SK-N-SH (cell line): Measurements from ENCODE around the gene PRKG1. TPM values are rescaled to one million over a fixed set of nuclear protein-coding genes. Genes with fewer than 3 reads are reported as not detected.

Experiments
- CTCF ChIA-PET: fragments of 300-600, 350-600 bp; formaldehyde crosslinking; extraction: SDS; loops from one replicate; lab custom pipeline; 2021; lab: Yijun Ruan, JAX
- POLR2A ChIA-PET: fragments of 350-600 bp; sonication (Branson Sonifier 250); formaldehyde crosslinking; extraction: SDS; loops from one replicate; lab custom pipeline; 2020; ENCODE audit warnings: antibody characterized with exemption, inconsistent platforms; lab: Yijun Ruan, JAX
- DNase-seq: peaks from one replicate; pipeline ENCODE4 v3.0.0; 2012
- H2AFZ ChIP-seq: fragments of 200-600 bp; sonication (generic); 2 replicates; pipeline ENCODE4 v1.8.1; 2016; ENCODE audit warnings: antibody characterized with exemption, mild to moderate bottlenecking, low read depth
- H3F3A ChIP-seq: fragments of 200-600 bp; sonication (generic); replicated peaks from 2 replicates; pipeline ENCODE3; 2016; ENCODE audit warnings: antibody characterized with exemption, mild to moderate bottlenecking; ENCODE audit not compliant: insufficient read depth
- H3K27ac ChIP-seq, 2 experiments: fragments of 200-500 bp in 1 of 2; fragments of 200-600 bp in 1 of 2; sonication (Bioruptor generic) in 1 of 2; sonication (generic), shearing (Covaris generic) in 1 of 2; 2 replicates each; pipeline versions ENCODE4 v1.5.1 to v1.6.1; 2014 to 2016; ENCODE audit warnings: low read depth in 2 of 2, inconsistent platforms in 1 of 2, low read length in 1 of 2, mild to moderate bottlenecking in 1 of 2, mixed read lengths in 1 of 2
- H3K27me3 ChIP-seq: fragments of 200-600 bp; sonication (generic), shearing (Covaris generic); 2 replicates; pipeline ENCODE4 v1.6.1; 2016; ENCODE audit warnings: mixed run types; ENCODE audit not compliant: insufficient read depth
- H3K36me3 ChIP-seq, 2 experiments: fragments of 200-500 bp in 1 of 2; fragments of 200-600 bp in 1 of 2; sonication (Bioruptor generic) in 1 of 2; sonication (generic) in 1 of 2; replicated peaks in 1 of 2; 2 replicates each; pipeline versions ENCODE3 to v1.5.1; 2014 to 2016; ENCODE audit warnings: low read length in 1 of 2, mild to moderate bottlenecking in 1 of 2; ENCODE audit not compliant: insufficient read depth in 2 of 2, control insufficient read depth in 1 of 2
- H3K4me1 ChIP-seq, 2 experiments: fragments of 200-500 bp in 1 of 2; fragments of 200-600 bp in 1 of 2; sonication (Bioruptor generic) in 1 of 2; sonication (generic), shearing (Covaris generic) in 1 of 2; 2 replicates each; pipeline versions ENCODE4 v1.5.1 to v1.6.1; 2014 to 2016; ENCODE audit warnings: low read depth in 1 of 2, low read length in 1 of 2, mixed run types in 1 of 2; ENCODE audit not compliant: insufficient read depth in 2 of 2, control insufficient read depth in 1 of 2
- H3K4me2 ChIP-seq: fragments of 200-600 bp; sonication (generic), shearing (Covaris generic); 2 replicates; pipeline ENCODE4 v1.6.1; 2017; ENCODE audit warnings: mixed run types
- H3K4me3 ChIP-seq, 2 experiments: fragments of 200-500 bp in 1 of 2; fragments of 200-600 bp in 1 of 2; sonication (Bioruptor generic) in 1 of 2; sonication (generic), shearing (Covaris generic) in 1 of 2; 2 replicates each; pipeline versions ENCODE4 v1.5.1 to v1.8.1; 2014 to 2016; ENCODE audit warnings: low read depth in 2 of 2, inconsistent platforms in 1 of 2, low read length in 1 of 2, mild to moderate bottlenecking in 1 of 2, mixed read lengths in 1 of 2, moderate library complexity in 1 of 2
- H3K79me2 ChIP-seq: fragments of 200-600 bp; sonication (generic); 2 replicates; pipeline ENCODE4 v1.8.1; 2017; ENCODE audit warnings: mild to moderate bottlenecking; ENCODE audit not compliant: insufficient read depth
- H3K9ac ChIP-seq: fragments of 200-600 bp; sonication (generic); 2 replicates; pipeline ENCODE4 v1.6.1; 2017; ENCODE audit warnings: mixed run types
- H3K9me2 ChIP-seq: fragments of 200-600 bp; sonication (generic); 2 replicates; pipeline ENCODE4 v1.6.1; 2017; ENCODE audit warnings: mixed run types
- H3K9me3 ChIP-seq: fragments of 200-600 bp; sonication (generic); 2 replicates; pipeline ENCODE4 v1.6.1; 2017; ENCODE audit warnings: mixed run types, mild to moderate bottlenecking, moderate library complexity
- H4K20me1 ChIP-seq: fragments of 200-600 bp; sonication (generic); 2 replicates; pipeline ENCODE4 v1.6.1; 2017; ENCODE audit warnings: mild to moderate bottlenecking, mixed run types; ENCODE audit not compliant: insufficient read depth
- ELF1 ChIP-seq: IDR thresholded peaks from 2 replicates; pipeline ENCODE4 v1.4.0; 2012
- EZH2phosphoT487 ChIP-seq: fragments of 200-600 bp; sonication (generic); IDR thresholded peaks from 2 replicates; pipeline ENCODE4 v1.6.1; 2017; ENCODE audit warnings: low read depth, mixed run types, mild to moderate bottlenecking, antibody characterized with exemption, moderate library complexity, borderline replicate concordance
- FOXM1 ChIP-seq: IDR thresholded peaks from 2 replicates; pipeline ENCODE4 v1.4.0; 2012; ENCODE audit warnings: low read depth, mild to moderate bottlenecking
- IRF3 ChIP-seq: fragments of 150-350 bp; IDR thresholded peaks from 2 replicates; pipeline ENCODE4 v1.6.1; 2016; ENCODE audit warnings: mild to moderate bottlenecking, low read depth, low read length
- MAX ChIP-seq: IDR thresholded peaks from 2 replicates; pipeline ENCODE4 v1.4.0; 2012; ENCODE audit warnings: low read depth
- MEF2A ChIP-seq: IDR thresholded peaks from 2 replicates; pipeline ENCODE4 v1.4.0; 2012; ENCODE audit warnings: low read depth, borderline replicate concordance
- NFIC ChIP-seq: IDR thresholded peaks from 2 replicates; pipeline ENCODE4 v1.4.0; 2012; ENCODE audit warnings: borderline replicate concordance
- POLR2AphosphoS5 ChIP-seq: IDR thresholded peaks from 2 replicates; pipeline ENCODE4 v1.6.1; 2012; ENCODE audit warnings: low read depth, low read length
- REST ChIP-seq: IDR thresholded peaks from 2 replicates; pipeline ENCODE4 v1.6.1; 2012; ENCODE audit warnings: mild to moderate bottlenecking, low read depth, low read length, moderate library complexity
- RFX5 ChIP-seq: IDR thresholded peaks from 2 replicates; pipeline ENCODE4 v1.6.1; 2012; ENCODE audit warnings: mild to moderate bottlenecking, improper control_type of control experiment, low read length
- SIN3A ChIP-seq: IDR thresholded peaks from 2 replicates; pipeline ENCODE4 v1.6.1; 2012; ENCODE audit warnings: low read depth, mild to moderate bottlenecking, low read length, moderate library complexity, borderline replicate concordance
- TAF1 ChIP-seq: IDR thresholded peaks from 2 replicates; pipeline ENCODE4 v1.6.1; 2012; ENCODE audit warnings: low read depth, mild to moderate bottlenecking, low read length, moderate library complexity, borderline replicate concordance
- TCF12 ChIP-seq: IDR thresholded peaks from 2 replicates; pipeline ENCODE4 v1.4.0; 2012
- USF1 ChIP-seq: IDR thresholded peaks from 2 replicates; pipeline ENCODE4 v1.4.0; 2012; ENCODE audit warnings: low read depth, borderline replicate concordance
- USF2 ChIP-seq: fragments of 150-350 bp; IDR thresholded peaks from 2 replicates; pipeline ENCODE4 v1.6.1; 2017; ENCODE audit warnings: antibody characterized with exemption, low read length, low read depth, borderline replicate concordance
- YY1 ChIP-seq: IDR thresholded peaks from 2 replicates; pipeline ENCODE4 v1.4.0; 2012; ENCODE audit warnings: low read depth, mild to moderate bottlenecking
- WGBS: methylation state at CpG from one replicate; pipeline ENCODE4 v1.1.6; 2017; ENCODE audit warnings: low lambda C conversion rate; 5-methylcytosine and 5-hydroxymethylcytosine counted together
- polyA plus RNA-seq, 3 experiments: library from polyadenylated mRNA; depleted of rRNA; stranded (reverse); fragments of >200 nt; gene quantifications; 2 replicates each; pipeline ENCODE4 v1.2.3, GENCODE V29; 2012

PRKG1 gene
- polyA plus RNA-seq, 1 of the 3 experiments (the other 2 are of a cell fraction), result 4.1 TPM

- no peak for TF ChIP-seq USF1
- TF ChIP-seq SIN3A, result no peak
- TF ChIP-seq EZH2phosphoT487, result no peak
- no peak for TF ChIP-seq IRF3
- TF ChIP-seq MEF2A, result no peak
- TF ChIP-seq TCF12, result no peak
- TF ChIP-seq MAX, result no peak
These were observed 1053.9 kb downstream of the PRKG1 start (continued) for GRCh38 chr10:52128056-52128683.

GRCh38 chr10:52129410-52130178, 1055.3 kb downstream of the PRKG1 start:
- H3F3A ChIP-seq, result no peaks in the 10 kb centered on the region
- WGBS, result 86% methylated on average over 3 of the region's 3 CpGs

GRCh38 chr10:52135101-52135500, 1060.8 kb downstream of the PRKG1 start:
- no peaks in the 10 kb centered on the region for H3K9me3 ChIP-seq
- no peaks in the 10 kb centered on the region for H3K27me3 ChIP-seq
- no peak overlapping the region for H2AFZ ChIP-seq
- H3K79me2 ChIP-seq, result no peaks in the 10 kb centered on the region
- no peak overlapping the region for H3K4me3 ChIP-seq
- no peak overlapping the region for H3K9ac ChIP-seq
- no peak overlapping the region for H3K4me2 ChIP-seq
- DNase-seq, result no peak
- H3K36me3 ChIP-seq, result no peaks in the 10 kb centered on the region
- H3K4me1 ChIP-seq, result no peaks in the 10 kb centered on the region; a peak in 1 of 4 replicates
- ChIA-PET POLR2A (no interaction called here), CTCF (no interaction called here)
- WGBS, result 57% methylated on average over 2 of the region's 2 CpGs
- H3K27ac ChIP-seq, result no peak overlapping the region
- H4K20me1 ChIP-seq, result no peaks in the 10 kb centered on the region
- H3F3A ChIP-seq, result no peaks in the 10 kb centered on the region
- no peaks in the 10 kb centered on the region for H3K9me2 ChIP-seq
- TF ChIP-seq ELF1 (no peak), MAX (no peak), YY1 (no peak), FOXM1 (no peak), TAF1 (no peak), REST (no peak), RFX5 (no peak), USF1 (no peak), NFIC (no peak), EZH2phosphoT487 (no peak), USF2 (no peak)

More at GRCh38 chr10:52129410-52130178, 1055.3 kb downstream of the PRKG1 start:
- H3K9me3 ChIP-seq, result no peaks in the 10 kb centered on the region
- H3K9ac ChIP-seq, result no peak overlapping the region
- no peak overlapping the region for H3K4me2 ChIP-seq
- H3K27me3 ChIP-seq, result no peaks in the 10 kb centered on the region
- no peak overlapping the region for H3K4me3 ChIP-seq
- no peaks in the 10 kb centered on the region; a peak in 1 of 4 replicates for H3K4me1 ChIP-seq
- CTCF ChIA-PET, result no interaction called here
- no peak overlapping the region for H3K27ac ChIP-seq
- TF ChIP-seq POLR2AphosphoS5, result no peak
- no peak overlapping the region for H2AFZ ChIP-seq
- H3K79me2 ChIP-seq, result no peaks in the 10 kb centered on the region
- H4K20me1 ChIP-seq, result no peaks in the 10 kb centered on the region
- POLR2A ChIA-PET, result no interaction called here
- DNase-seq, result no peak
- no peaks in the 10 kb centered on the region for H3K36me3 ChIP-seq
- no peaks in the 10 kb centered on the region for H3K9me2 ChIP-seq
